ENCODE data around the gene LIN7C. TPM values are rescaled to one million over a fixed set of nuclear protein-coding genes. Genes with fewer than 3 reads are reported as not detected.
"Not testable (repeated sequence)": the region's sequence is repeated elsewhere in the genome, so short reads cannot be mapped to it uniquely, and the experiment has no call there.

Gene LIN7C
- polyA plus RNA-seq, 2 of the 4 experiments (the other 2 are of a cell fraction): 10.1 to 31.0 TPM

DNA sequence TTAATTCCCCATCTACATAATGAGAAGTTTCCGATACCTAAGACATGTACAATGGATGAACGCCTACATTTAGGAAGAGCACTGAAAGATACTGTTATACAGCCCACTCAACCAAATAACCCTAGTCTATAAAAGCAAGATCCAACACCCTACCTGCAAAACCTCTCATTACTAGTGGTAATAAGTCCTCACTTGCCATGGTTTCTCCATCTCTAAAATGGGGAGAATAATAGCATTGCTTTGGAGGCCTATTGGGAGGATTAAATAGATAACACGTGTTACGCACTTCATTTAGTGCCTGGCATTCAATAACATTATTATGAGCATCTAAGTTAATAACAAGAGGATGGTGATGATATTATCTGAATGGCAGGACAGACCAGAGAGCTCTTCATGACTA is 50.9 kb downstream of the LIN7C start:
- TF ChIP-seq EHF (CRISPR knock-in tag; IDR thresholded peaks at IDR 0.05) (no peak), CHD4 (IDR thresholded peaks at IDR 0.05; ENCODE audit: borderline replicate concordance) (peak; percentile 78; the same call in 1 of the 2 replicates), KDM1A (IDR thresholded peaks at IDR 0.05; ENCODE audit: low read depth) (peak; percentile 92)
- Histone ChIP-seq H3K4me2 (peak overlapping the region; percentile 87), H3K4me3 (peak overlapping the region; percentile 9; the same call in 1 of the 3 replicates), H3K4me1 (peaks cover 100% of the 10 kb centered on the region), H3K27ac (peak overlapping the region; percentile 78 to 81), H3K9me3 (no peaks in the 10 kb centered on the region)
- no peak for FAIRE-seq
- ATAC-seq: no peak
- 53% methylated on average over 4 of the region's 4 CpGs for WGBS (ENCODE audit: missing lambda C conversion rate)
- DNase-seq (ENCODE audit: low read depth in 1 of 2, low spot score in 1 of 2): no peak
- CTCF ChIA-PET: interaction anchor here (1.1 to 1.8 kb wide), 4 partner anchors 20 to 272 kb away, joined by 3 to 6 read pairs (median 4); no protein-coding TSS in a partner anchor
- POLR2A ChIA-PET: no interaction called here

DNA sequence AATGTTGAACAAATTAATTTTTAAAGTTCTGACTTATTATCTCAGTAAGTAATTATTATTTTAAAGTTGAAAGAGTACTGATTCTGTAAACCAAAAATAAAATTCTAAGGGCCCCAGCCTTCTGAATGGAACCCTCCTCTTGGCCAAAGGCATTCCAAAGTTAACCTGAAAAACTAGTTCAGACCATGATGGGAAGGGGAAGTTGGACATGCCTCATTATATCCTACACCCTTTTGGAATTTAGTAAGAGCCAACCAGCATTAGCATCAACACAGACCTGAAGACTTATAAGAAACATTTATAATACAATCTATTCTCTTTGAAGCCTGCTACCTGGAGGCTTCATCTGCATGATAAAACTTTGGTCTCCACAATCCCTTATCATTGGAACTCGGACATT is 52.9 kb downstream of the LIN7C start:
- Histone ChIP-seq H3K4me1 (peaks cover 86% of the 10 kb centered on the region), H3K27ac (peak overlapping the region; percentile 78 to 81; a peak in 4 of 6 replicates), H3K4me3 (no peak overlapping the region), H3K4me2 (peak overlapping the region; percentile 87; the same call in 2 of the 3 replicates), H3K9me3 (no peaks in the 10 kb centered on the region)
- WGBS (ENCODE audit: missing lambda C conversion rate): 89% methylated on average over 1 of the region's 1 CpG
- DNase-seq (ENCODE audit: low read depth in 1 of 2, low spot score in 1 of 2) (no peak), FAIRE-seq (no peak), ATAC-seq (no peak)
- TF ChIP-seq, protein P1, sequence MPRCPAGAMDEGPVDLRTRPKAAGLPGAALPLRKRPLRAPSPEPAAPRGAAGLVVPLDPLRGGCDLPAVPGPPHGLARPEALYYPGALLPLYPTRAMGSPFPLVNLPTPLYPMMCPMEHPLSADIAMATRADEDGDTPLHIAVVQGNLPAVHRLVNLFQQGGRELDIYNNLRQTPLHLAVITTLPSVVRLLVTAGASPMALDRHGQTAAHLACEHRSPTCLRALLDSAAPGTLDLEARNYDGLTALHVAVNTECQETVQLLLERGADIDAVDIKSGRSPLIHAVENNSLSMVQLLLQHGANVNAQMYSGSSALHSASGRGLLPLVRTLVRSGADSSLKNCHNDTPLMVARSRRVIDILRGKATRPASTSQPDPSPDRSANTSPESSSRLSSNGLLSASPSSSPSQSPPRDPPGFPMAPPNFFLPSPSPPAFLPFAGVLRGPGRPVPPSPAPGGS (IDR thresholded peaks at IDR 0.05): no peak
- TF ChIP-seq TP53 (CRISPR knock-in tag; IDR thresholded peaks at IDR 0.05): no peak
- ChIA-PET CTCF (interaction anchor here (0.6 kb wide), 2 partner anchors 14 to 769 kb away, joined by 3 read pairs; no protein-coding TSS in a partner anchor), POLR2A (no interaction called here)

DNA sequence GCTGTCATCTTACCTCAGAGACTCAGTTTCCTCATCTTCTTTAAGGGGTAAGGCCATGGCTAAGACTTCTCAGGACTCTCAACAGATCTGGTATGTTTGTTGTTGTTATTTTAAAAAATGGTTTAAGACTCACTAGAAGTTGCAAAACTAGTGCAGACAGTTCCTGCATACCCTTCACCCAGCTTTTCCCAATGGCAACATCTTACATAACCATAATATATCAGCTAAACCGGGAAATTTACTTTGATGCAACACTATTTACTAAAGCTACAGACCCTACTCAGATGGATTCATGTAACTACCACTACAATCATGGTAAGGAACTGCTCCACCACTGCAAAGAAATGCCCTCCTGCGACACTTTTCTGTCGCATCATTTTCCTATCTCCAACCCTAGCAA is 54.4 kb downstream of the LIN7C start:
- Histone ChIP-seq H3K9me3 (no peaks in the 10 kb centered on the region), H3K27ac (peak overlapping the region; percentile 4 to 56; a peak in 4 of 6 replicates), H3K4me2 (peak overlapping the region; percentile 48), H3K4me3 (no peak overlapping the region), H3K4me1 (peaks cover 83% of the 10 kb centered on the region)
- TF ChIP-seq TP53 (CRISPR knock-in tag; IDR thresholded peaks at IDR 0.05) (no peak), CEBPB (IDR thresholded peaks at IDR 0.05) (peak in 1 of 2 experiments; percentile 23; a peak in 2 of 4 replicates), CHD4 (IDR thresholded peaks at IDR 0.05; ENCODE audit: borderline replicate concordance) (no peak), RCOR1 (IDR thresholded peaks at IDR 0.05; ENCODE audit: low read depth, low read length) (no peak)
- ChIA-PET CTCF (interaction anchor here (1.3 to 1.6 kb wide), 2 partner anchors 12 to 268 kb away, joined by 3 to 6 read pairs; no protein-coding TSS in a partner anchor), POLR2A (no interaction called here)
- DNase-seq (ENCODE audit: low read depth in 1 of 2, low spot score in 1 of 2): no peak
- WGBS (ENCODE audit: missing lambda C conversion rate): 63% methylated on average over 3 of the region's 3 CpGs
- peak; percentile 22 to 24; a peak in 4 of 6 replicates for ATAC-seq
- FAIRE-seq: no peak

DNA sequence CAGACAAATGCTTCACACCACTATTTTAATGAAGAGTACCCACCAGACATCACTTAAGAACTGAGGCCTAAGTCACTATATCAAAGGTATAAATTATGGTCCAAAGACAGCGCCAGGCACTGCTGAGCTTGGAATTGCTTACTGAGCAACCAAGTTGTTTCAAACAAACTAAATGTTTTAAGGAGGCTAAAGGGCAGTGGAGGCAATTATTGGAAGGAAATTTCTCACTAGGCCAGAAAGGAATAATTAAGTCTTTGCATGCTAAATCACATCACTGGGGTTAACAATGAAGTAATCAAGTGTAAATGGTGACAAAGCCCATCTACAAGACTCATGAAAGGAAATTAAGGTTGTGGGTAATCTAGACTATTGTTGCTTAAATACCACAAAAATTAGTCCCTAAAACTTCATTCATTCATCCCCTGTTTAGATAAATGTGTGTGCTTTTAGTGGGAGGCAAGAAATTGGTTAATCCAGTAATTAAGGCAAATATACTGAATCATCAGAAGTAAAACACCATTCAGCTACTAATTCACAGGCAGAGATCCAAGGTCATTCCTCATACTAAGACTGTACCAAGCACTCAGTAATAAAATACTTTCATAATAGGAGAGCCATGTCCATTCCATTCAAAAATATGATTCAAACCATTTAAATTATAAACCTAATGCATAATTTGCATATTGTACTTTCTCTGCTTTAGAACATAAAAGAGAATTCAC is 55.2 kb downstream of the LIN7C start:
- TF ChIP-seq, protein P2, sequence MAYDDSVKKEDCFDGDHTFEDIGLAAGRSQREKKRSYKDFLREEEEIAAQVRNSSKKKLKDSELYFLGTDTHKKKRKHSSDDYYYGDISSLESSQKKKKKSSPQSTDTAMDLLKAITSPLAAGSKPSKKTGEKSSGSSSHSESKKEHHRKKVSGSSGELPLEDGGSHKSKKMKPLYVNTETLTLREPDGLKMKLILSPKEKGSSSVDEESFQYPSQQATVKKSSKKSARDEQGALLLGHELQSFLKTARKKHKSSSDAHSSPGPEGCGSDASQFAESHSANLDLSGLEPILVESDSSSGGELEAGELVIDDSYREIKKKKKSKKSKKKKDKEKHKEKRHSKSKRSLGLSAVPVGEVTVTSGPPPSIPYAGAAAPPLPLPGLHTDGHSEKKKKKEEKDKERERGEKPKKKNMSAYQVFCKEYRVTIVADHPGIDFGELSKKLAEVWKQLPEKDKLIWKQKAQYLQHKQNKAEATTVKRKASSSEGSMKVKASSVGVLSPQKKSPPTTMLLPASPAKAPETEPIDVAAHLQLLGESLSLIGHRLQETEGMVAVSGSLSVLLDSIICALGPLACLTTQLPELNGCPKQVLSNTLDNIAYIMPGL (CRISPR knock-in tag; IDR thresholded peaks at IDR 0.05; ENCODE audit: borderline replicate concordance): no peak
- TF ChIP-seq RNF2 (IDR thresholded peaks at IDR 0.05; ENCODE audit: borderline replicate concordance, low read depth) (no peak), CHD2 (IDR thresholded peaks at IDR 0.05; ENCODE audit: low read length, partially characterized antibody) (no peak)

DNA sequence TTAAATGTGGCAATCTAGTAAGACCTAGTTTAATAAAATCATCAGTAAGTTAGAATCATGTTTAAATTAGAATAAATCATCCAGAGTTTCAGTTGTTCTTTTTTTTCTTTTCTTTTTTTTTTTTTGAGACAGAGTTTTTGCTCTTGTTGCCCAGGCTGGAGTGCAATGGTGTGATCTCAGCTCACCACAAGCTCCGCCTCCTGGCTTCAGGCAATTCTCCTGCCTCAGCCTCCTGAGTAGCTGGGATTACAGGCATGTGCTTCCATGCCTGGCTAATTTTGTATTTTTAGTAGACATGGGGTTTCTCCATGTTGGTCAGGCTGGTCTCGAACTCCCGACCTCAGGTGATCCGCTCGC is 58.4 kb downstream of the LIN7C start:
- POLR2A ChIA-PET; DNase-seq (ENCODE audit: low read depth in 1 of 2, low spot score in 1 of 2); ATAC-seq; FAIRE-seq; H3K4me3 ChIP-seq; H3K27ac ChIP-seq; H3K4me2 ChIP-seq; H3K9me3 ChIP-seq: not testable (repeated sequence)
- peaks cover 67% of the 10 kb centered on the region for H3K4me1 ChIP-seq
- CTCF ChIA-PET: interaction anchor here (0.6 to 1.0 kb wide), 2 partner anchors 24 to 34 kb away, joined by 3 read pairs; no protein-coding TSS in a partner anchor
- 97% methylated on average over 5 of the region's 5 CpGs for WGBS (ENCODE audit: missing lambda C conversion rate)

More for the DNA sequence above, 55.2 kb downstream of the LIN7C start:
- Histone ChIP-seq H3K4me3 (no peak overlapping the region), H3K9me3 (no peaks in the 10 kb centered on the region), H3K27ac (peak overlapping the region; percentile 4 to 56; a peak in 3 of 6 replicates), H3K4me2 (peak overlapping the region; percentile 48), H3K4me1 (peaks cover 76% of the 10 kb centered on the region)
- no peak for FAIRE-seq
- POLR2A ChIA-PET: no interaction called here
- no peak for DNase-seq (ENCODE audit: low read depth in 1 of 2, low spot score in 1 of 2)
- ATAC-seq: no peak; a peak in 2 of 6 replicates
- CTCF ChIA-PET: interaction anchor here (1.3 to 1.6 kb wide), 2 partner anchors 13 to 268 kb away, joined by 3 to 6 read pairs; no protein-coding TSS in a partner anchor
- 95% methylated on average over 1 of the region's 1 CpG for WGBS (ENCODE audit: missing lambda C conversion rate)
